Pancreas (tissue), 10 donors: ENCODE results near the gene TMEM223. TPM values are rescaled to one million over a fixed set of nuclear protein-coding genes. Genes with fewer than 3 reads are reported as not detected.
A peak's percentile ranks its signal among the peaks of the same experiment; 100 is the strongest.
"Not testable (repeated sequence)": the region's sequence is repeated elsewhere in the genome, so short reads cannot be mapped to it uniquely, and the experiment has no call there.

Source experiments
- ATAC-seq, 4 donors: fragments of 200-7000 bp; cut with Tn5 transposase; one replicate each; pipeline versions ENCODE4 v1.8.0 to v1.9.1; 2020; ENCODE audit warnings: mild to moderate bottlenecking in 4 of 4, moderate library complexity in 4 of 4
- DNase-seq, 6 donors: peaks; one replicate each; pipeline ENCODE4 v3.0.0-alpha.2; 2020
- FAIRE-seq: peaks from 2 replicates; lab custom pipeline; 2012; peaks lifted over from hg19 to GRCh38; lab: Jason Lieb, UNC
- H3K27ac ChIP-seq, 4 donors: fragments of 200-600 bp; sonication (generic); 1 replicate in 3 of 4; 2 replicates in 1 of 4; pipeline versions ENCODE4 v1.5.0 to v1.8.0; 2020
- H3K27me3 ChIP-seq, 4 donors: fragments of 200-600 bp; one replicate each; pipeline ENCODE4 v1.8.0; 2021
- H3K36me3 ChIP-seq, 3 donors: fragments of 200-600 bp; sonication (generic) in 1 of 3; one replicate each; pipeline versions ENCODE4 v1.5.0 to v1.8.0; 2020 to 2021
- H3K4me1 ChIP-seq, 3 donors: fragments of 200-600 bp; one replicate each; pipeline ENCODE4 v1.8.0; 2021
- H3K4me3 ChIP-seq, 4 donors: fragments of 200-600 bp; sonication (generic) in 2 of 4; one replicate each; pipeline versions ENCODE4 v1.5.0 to v1.8.0; 2020 to 2021
- H3K9me3 ChIP-seq, 4 donors: fragments of 200-600 bp; one replicate each; pipeline ENCODE4 v1.8.0; 2021
- CTCF ChIP-seq, 4 donors: fragments of 200-600 bp; sonication (generic) in 3 of 4; IDR thresholded peaks; one replicate each; pipeline versions ENCODE4 v1.5.0 to v1.8.0; 2021; ENCODE audit warnings: antibody characterized with exemption in 4 of 4
- WGBS, 2 donors: extraction: QIAGEN DNeasy Blood & Tissue Kit; methylation state at CpG; one replicate each; pipeline ENCODE4 v1.1.7; 2013; 5-methylcytosine and 5-hydroxymethylcytosine counted together
- intact Hi-C, 3 donors: fragments of 100-400 bp; cut with DNase I; formaldehyde crosslinking; loops; one replicate each; pipeline versions ENCODE4 v1.11.1 to v1.14.2; 2022
- polyA plus RNA-seq, 2 donors: library from polyadenylated mRNA; stranded (reverse); fragments of 200-250 nt; gene quantifications; one replicate each; pipeline ENCODE4 v1.2.3, GENCODE V29; 2013
- total RNA-seq, 6 donors: library from RNA; stranded (reverse); fragmentation: NEBNext Ultra II Directional in 4 of 6; extraction: Animal tissue kit (Norgen Biotek cat#: 25700) in 4 of 6; gene quantifications; one replicate each; pipeline versions ENCODE4 v1.2.1 to v1.2.4, GENCODE V29; 2021 to 2023
- donor health status: healthy with polysubstance abuse.
- donor health status: DM: no; HTN: no; CAD: no; lungs with moderate emphysema.
- donor health status: DM: no; HTN: no; CAD: no.
- donor health status: control.
- donor health status: control.
- donor health status: Bipolar disorder and iron deficiency.
- donor health status: DM: yes; HTN: yes; CAD: no.
- donor health status: DM: no; HTN: no; CAD: no.
- donor health status: DM: no; HTN: no; CAD: no.
- donor health status: DM: yes; HTN: yes; CAD: no.

Gene TMEM223
- total and polyA plus RNA-seq, 8 donors, result 5.0 to 16.6 (median 7.5) TPM

GRCh38 chr11:62771144-62772021 lies 20.4 kb downstream of the TMEM223 start, which contains the start of gene TAF6L:
TAF6L (plus strand) TSS chr11:62771396; CDS start chr11:62775784, 4,388 bp downstream.
- H3K27ac ChIP-seq, result peak within 1 kb of the TSS; percentile 94 to 97 (median 97)
- H3K36me3 ChIP-seq, result peaks cover 0 to 10% (median 8%) of the 10 kb centered on the region in 3 donors
- H3K9me3 ChIP-seq, result no peaks in the 10 kb centered on the region
- H3K4me1 ChIP-seq, result peaks cover 6 to 9% (median 7%) of the 10 kb centered on the region in 3 donors
- H3K4me3 ChIP-seq, result peak within 1 kb of the TSS; percentile 57 to 66 (median 62)
- TF ChIP-seq CTCF (IDR thresholded peaks at IDR 0.05), result no peak
- H3K27me3 ChIP-seq, result no peaks in the 10 kb centered on the region
- FAIRE-seq, result no peak
- peak; percentile 95 to 99 (median 98) for DNase-seq
- ATAC-seq, result peak; percentile 90 to 96 (median 92)
- 2% methylated on average over 42 to 60 of the region's 60 CpGs for WGBS, 2 donors
- intact Hi-C loops, result no loop called here

- peak overlapping the region; percentile 94 to 97 (median 97) for H3K27ac ChIP-seq
- H3K4me3 ChIP-seq, result peak overlapping the region; percentile 10 to 66 (median 60)
- intact Hi-C loops, result no loop called here
- H3K9me3 ChIP-seq, result no peaks in the 10 kb centered on the region
- FAIRE-seq, result no peak
- DNase-seq, result peak in 1 of 6 donors; percentile 32
- peaks cover 0 to 9% (median 4%) of the 10 kb centered on the region in 3 donors for H3K36me3 ChIP-seq
- TF ChIP-seq CTCF (IDR thresholded peaks at IDR 0.05), result no peak
- H3K4me1 ChIP-seq, result peaks cover 6 to 9% (median 7%) of the 10 kb centered on the region in 3 donors
- 1 to 2% methylated on average over 18 of the region's 18 CpGs for WGBS, 2 donors
- peak in 3 of 4 donors; percentile 2 to 10 (median 3) for ATAC-seq
- H3K27me3 ChIP-seq, result no peaks in the 10 kb centered on the region
Measured at GRCh38 chr11:62770778-62771143, 21.0 kb downstream of the TMEM223 start.

GRCh38 chr11:62760867-62761227 lies 31.0 kb downstream of the TMEM223 start:
- intact Hi-C loops, FAIRE-seq, DNase-seq, H3K27me3 ChIP-seq, H3K9me3 ChIP-seq, ATAC-seq, H3K36me3 ChIP-seq: not testable (repeated sequence)
- Histone ChIP-seq H3K4me3 (peak overlapping the region in 2 of 4 donors; percentile 67 to 80), H3K4me1 (peaks cover 6 to 11% (median 7%) of the 10 kb centered on the region in 3 donors), H3K27ac (peak overlapping the region in 1 of 4 donors; percentile 73)
- 27 to 33% methylated on average over 9 of the region's 9 CpGs for WGBS, 2 donors

- H3K4me1 ChIP-seq, result peaks cover 7 to 14% (median 7%) of the 10 kb centered on the region in 3 donors
- intact Hi-C loops, result no loop called here
- 65 to 71% methylated on average over 9 of the region's 9 CpGs for WGBS, 2 donors
- H3K9me3 ChIP-seq, result no peaks in the 10 kb centered on the region
- TF ChIP-seq CTCF (IDR thresholded peaks at IDR 0.05), result no peak
- no peaks in the 10 kb centered on the region for H3K27me3 ChIP-seq
- no peaks in the 10 kb centered on the region for H3K36me3 ChIP-seq
- DNase-seq (no peak), ATAC-seq (no peak), FAIRE-seq (no peak)
- H3K27ac ChIP-seq, result no peak overlapping the region
- H3K4me3 ChIP-seq, result no peak overlapping the region
Measured at GRCh38 chr11:62757846-62758788, 33.7 kb downstream of the TMEM223 start.

GRCh38 chr11:62755086-62755615 lies 36.7 kb downstream of the TMEM223 start:
- no peaks in the 10 kb centered on the region for H3K27me3 ChIP-seq
- ATAC-seq (no peak), DNase-seq (no peak), FAIRE-seq (no peak)
- TF ChIP-seq CTCF (IDR thresholded peaks at IDR 0.05), result no peak
- WGBS, 2 donors, result 68 to 71% methylated on average over 10 of the region's 10 CpGs
- H3K9me3 ChIP-seq, result no peaks in the 10 kb centered on the region
- intact Hi-C loops, result no loop called here
- no peaks in the 10 kb centered on the region for H3K36me3 ChIP-seq
- no peak overlapping the region for H3K4me3 ChIP-seq
- no peak overlapping the region for H3K27ac ChIP-seq
- peaks cover 0 to 12% (median 6%) of the 10 kb centered on the region in 3 donors for H3K4me1 ChIP-seq
